Cardiac muscle cell (in vitro differentiated cells and primary cell): ENCODE data around the gene PRLR. TPM values are rescaled to one million over a fixed set of nuclear protein-coding genes. Genes with fewer than 3 reads are reported as not detected.

ENCODE experiments used
- DNase-seq, 2 donors: peaks; one replicate each; pipeline versions ENCODE4 v3.0.0 to v3.0.0-alpha.2; 2010 to 2017; ENCODE audit warnings: low read depth in 1 of 2, low spot score in 1 of 2
- H3K27ac ChIP-seq: fragments of 200-600 bp; sonication (generic); 2 replicates; pipeline ENCODE4 v1.5.1; 2016
- H3K27me3 ChIP-seq: fragments of 200-600 bp; sonication (generic); 2 replicates; pipeline ENCODE4 v1.6.0; 2016; ENCODE audit warnings: control low read depth
- H3K36me3 ChIP-seq: fragments of 200-600 bp; sonication (generic); 2 replicates; pipeline ENCODE4 v1.5.1; 2016; ENCODE audit warnings: control low read depth
- H3K4me1 ChIP-seq: fragments of 200-600 bp; sonication (generic); 2 replicates; pipeline ENCODE4 v1.8.1; 2017; ENCODE audit warnings: low read depth, mild to moderate bottlenecking, mixed run types
- H3K4me3 ChIP-seq: fragments of 200-600 bp; sonication (generic); 2 replicates; pipeline ENCODE4 v1.5.1; 2016; ENCODE audit warnings: mild to moderate bottlenecking
- H3K9me3 ChIP-seq: fragments of 200-600 bp; sonication (generic); 2 replicates; pipeline ENCODE4 v1.5.1; 2017; ENCODE audit warnings: low read depth, mild to moderate bottlenecking, control low read depth
- CTCF ChIP-seq: IDR thresholded peaks from 2 replicates; pipeline ENCODE4 v1.5.1; 2012; ENCODE audit warnings: low read depth, mild to moderate bottlenecking, low read length
- polyA plus RNA-seq: library from polyadenylated mRNA; unstranded; fragments of >200 nt; fragmentation: Nextera tagmentation; extraction: Ambion mirVana; gene quantifications from 2 replicates; pipeline ENCODE4 v1.2.1, GENCODE V29; 2016
- total RNA-seq: library from RNA; depleted of rRNA; stranded (reverse); fragments of >200 nt; gene quantifications from 2 replicates; pipeline ENCODE4 v1.2.3, GENCODE V29; 2016

PRLR gene
- total and polyA plus RNA-seq, 2 experiments from 2014 or later = 0.06 TPM; not detected in 1

GRCh38 chr5:35239911-35240610 is 9.8 kb upstream of the PRLR start:
- Histone ChIP-seq H3K27me3 (no peaks in the 10 kb centered on the region), H3K27ac (no peak overlapping the region), H3K36me3 (no peaks in the 10 kb centered on the region), H3K9me3 (no peaks in the 10 kb centered on the region), H3K4me3 (no peak overlapping the region), H3K4me1 (no peaks in the 10 kb centered on the region)
- DNase-seq = no peak
- TF ChIP-seq CTCF = no peak

- Histone ChIP-seq H3K27me3 (no peaks in the 10 kb centered on the region), H3K4me3 (no peak overlapping the region), H3K27ac (no peak overlapping the region), H3K4me1 (no peaks in the 10 kb centered on the region), H3K9me3 (no peaks in the 10 kb centered on the region), H3K36me3 (no peaks in the 10 kb centered on the region)
- DNase-seq = no peak
- TF ChIP-seq CTCF = no peak
Observed at GRCh38 chr5:35239476-35239875, 9.2 kb upstream of the PRLR start.

GRCh38 chr5:35237580-35238376 is 7.5 kb upstream of the PRLR start:
- H3K27ac ChIP-seq = no peak overlapping the region
- H3K27me3 ChIP-seq = no peaks in the 10 kb centered on the region
- no peaks in the 10 kb centered on the region for H3K4me1 ChIP-seq
- TF ChIP-seq CTCF = no peak
- no peaks in the 10 kb centered on the region for H3K36me3 ChIP-seq
- H3K9me3 ChIP-seq = no peaks in the 10 kb centered on the region
- no peak overlapping the region for H3K4me3 ChIP-seq
- no peak for DNase-seq

- H3K9me3 ChIP-seq = no peaks in the 10 kb centered on the region
- no peak overlapping the region for H3K27ac ChIP-seq
- H3K27me3 ChIP-seq = no peaks in the 10 kb centered on the region
- TF ChIP-seq CTCF = no peak
- H3K36me3 ChIP-seq = no peaks in the 10 kb centered on the region
- no peak overlapping the region for H3K4me3 ChIP-seq
- DNase-seq = no peak
- no peaks in the 10 kb centered on the region for H3K4me1 ChIP-seq
Observed at GRCh38 chr5:35236770-35237169, 6.5 kb upstream of the PRLR start.

GRCh38 chr5:35233601-35234000 is 3.3 kb upstream of the PRLR start:
- Histone ChIP-seq H3K4me3 (no peak overlapping the region), H3K27me3 (peaks cover 24% of the 10 kb centered on the region), H3K27ac (no peak overlapping the region), H3K4me1 (peaks cover 2% of the 10 kb centered on the region), H3K36me3 (no peaks in the 10 kb centered on the region), H3K9me3 (no peaks in the 10 kb centered on the region)
- no peak for TF ChIP-seq CTCF
- DNase-seq = no peak
